ENCODE measurements around the gene CD248. TPM values are rescaled to one million over a fixed set of nuclear protein-coding genes. Genes with fewer than 3 reads are reported as not detected.

Gene CD248
- 0.19 TPM in 1 of 2 replicates, not detected in the other for total RNA-seq

GRCh38 chr11:66316849-66317251, at the start of gene CD248:
CD248 (minus strand) TSS chr11:66317044; CDS start chr11:66317027, 17 bp downstream.

GRCh38 chr11:66347425-66348276, 30.8 kb upstream of the CD248 start, which contains the start of gene B4GAT1:
B4GAT1 (minus strand) TSS chr11:66347629; CDS start chr11:66347545, 84 bp downstream.

DNA sequence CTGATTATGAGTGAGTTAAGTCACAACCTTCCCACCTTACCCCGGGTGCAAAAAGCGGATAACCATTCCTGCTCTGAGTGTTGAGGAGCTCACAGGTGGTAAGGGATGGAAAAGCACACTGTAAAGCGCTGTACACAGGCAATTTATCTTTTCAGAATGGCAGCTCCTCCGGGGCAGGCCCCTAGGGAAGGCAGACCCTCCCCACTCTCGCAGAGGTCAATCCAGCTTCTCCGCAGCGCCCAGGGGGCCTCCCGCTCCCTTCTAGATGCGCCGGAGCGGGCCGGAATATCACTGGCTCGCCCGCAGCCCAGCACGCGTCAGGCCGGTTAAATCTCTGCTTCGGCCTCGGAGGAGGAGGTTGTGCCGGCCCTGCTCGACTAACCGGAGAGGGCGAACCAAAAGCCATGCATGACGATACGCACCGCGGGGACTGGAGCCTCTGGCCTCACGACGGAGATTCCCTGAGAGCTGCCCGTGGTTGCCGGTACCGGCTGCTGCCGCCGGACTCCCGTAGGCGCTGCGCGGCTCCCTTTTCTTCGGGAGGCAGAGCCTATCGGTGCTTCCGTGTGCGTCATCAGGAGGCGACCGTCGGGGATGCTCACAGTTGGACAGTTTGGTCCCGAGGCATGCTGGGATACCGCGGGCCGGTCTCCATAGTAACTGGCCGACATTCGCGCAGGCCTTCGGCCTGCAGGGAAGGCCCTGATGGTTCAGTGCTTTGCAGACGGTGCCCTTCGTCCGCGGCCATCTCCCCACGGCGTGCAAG, 27.9 kb upstream of the CD248 start, which contains the start of gene BRMS1:
BRMS1 (minus strand) TSS at position 555 of the 766 bp plus-strand sequence. CDS start 2,870 bp downstream, outside the sequence.

DNA sequence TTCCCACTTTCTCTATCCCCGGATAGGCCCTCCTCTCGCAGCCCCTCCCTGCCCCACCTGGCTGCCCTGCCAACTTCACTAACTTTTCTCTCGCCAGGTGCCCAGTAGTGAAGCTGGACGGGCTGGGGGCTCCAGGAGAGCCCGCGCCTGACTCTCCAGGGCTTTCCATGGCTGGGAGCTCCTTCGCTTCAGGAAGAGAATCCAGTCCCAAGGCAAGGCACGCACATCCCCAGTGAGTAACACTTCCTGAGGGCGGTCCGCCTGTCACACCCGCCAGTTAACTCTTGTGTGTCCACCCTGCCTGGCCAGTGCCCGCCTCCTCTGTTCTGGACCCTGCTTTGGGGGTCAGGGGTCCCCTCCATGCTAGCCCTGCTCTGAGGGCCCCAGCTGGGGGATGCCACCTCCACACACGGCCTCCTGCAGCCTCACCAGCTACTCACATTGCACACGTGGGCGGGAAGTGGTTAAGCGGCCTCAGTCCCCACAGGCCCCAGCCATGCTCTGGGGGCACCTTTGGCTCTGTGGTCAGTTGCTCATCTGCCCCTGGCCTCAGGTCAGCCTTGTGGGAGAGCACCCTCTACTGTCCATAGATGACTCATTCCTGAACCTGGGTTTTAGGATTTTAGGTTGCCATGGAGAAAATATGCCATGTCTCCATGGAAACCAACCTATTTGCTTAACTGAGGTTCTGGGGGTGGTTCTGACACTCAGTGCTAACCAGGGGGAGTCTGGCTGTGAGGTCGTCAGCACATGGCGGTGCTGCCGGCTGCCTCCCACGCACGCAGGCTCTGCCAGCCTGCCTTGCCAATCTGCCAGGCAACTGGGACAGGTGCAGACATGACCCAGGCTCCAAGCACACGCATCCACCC, 19.6 kb upstream of the CD248 start, which contains the start of gene RIN1:
RIN1 (minus strand) TSS at position 201 of the 869 bp plus-strand sequence; CDS start at position 169, 32 bp downstream.

DNA sequence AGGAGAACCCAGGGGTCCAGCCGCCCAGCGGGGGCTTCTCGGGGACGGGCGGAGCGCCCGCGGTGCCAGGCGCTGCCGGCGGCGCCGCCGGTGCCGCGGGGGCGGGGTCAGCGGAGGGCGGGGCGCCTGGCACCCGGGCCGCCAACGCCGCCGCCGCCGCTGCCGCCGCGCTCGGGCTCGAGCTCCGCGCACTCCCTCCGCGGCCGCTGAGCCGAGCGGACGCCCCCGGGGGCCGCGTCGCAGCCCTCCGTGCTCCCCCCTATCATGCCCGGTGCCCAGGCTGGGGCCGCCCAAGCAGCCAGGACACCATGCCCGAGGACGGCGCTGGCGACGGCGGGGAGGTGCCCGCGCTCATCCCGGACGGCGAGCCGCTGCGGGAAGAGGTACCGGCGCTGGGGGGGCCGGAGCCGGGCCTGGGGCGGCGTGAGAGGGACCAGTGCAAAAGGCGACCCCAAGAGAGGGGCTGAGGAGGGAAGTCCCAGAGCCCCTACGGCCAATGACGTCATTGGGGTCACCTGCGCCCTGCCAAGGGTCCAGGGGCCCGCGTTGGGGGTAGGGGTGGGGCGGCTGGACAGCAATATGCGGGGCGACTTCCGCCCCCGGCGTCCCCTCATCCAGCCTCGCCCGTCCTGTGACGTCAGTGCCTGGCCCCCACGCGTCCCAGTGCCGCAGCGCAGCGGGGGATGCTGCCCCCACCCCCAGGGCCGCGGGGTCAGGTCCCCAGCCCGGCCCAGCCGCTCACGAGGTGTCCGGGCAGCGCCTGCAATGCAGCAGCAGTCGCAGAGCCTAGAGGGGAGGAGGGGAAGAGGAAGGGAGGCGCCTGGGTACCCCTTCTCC, 24.9 kb downstream of the CD248 start, which contains the start of gene TMEM151A:
TMEM151A (plus strand) TSS at position 189 of the 837 bp plus-strand sequence; CDS start at position 309, 120 bp downstream.

GRCh38 chr11:66288671-66289547, 27.9 kb downstream of the CD248 start, which contains the start of gene YIF1A:
YIF1A (minus strand) TSS chr11:66289143; CDS start chr11:66288985, 158 bp downstream.

DNA sequence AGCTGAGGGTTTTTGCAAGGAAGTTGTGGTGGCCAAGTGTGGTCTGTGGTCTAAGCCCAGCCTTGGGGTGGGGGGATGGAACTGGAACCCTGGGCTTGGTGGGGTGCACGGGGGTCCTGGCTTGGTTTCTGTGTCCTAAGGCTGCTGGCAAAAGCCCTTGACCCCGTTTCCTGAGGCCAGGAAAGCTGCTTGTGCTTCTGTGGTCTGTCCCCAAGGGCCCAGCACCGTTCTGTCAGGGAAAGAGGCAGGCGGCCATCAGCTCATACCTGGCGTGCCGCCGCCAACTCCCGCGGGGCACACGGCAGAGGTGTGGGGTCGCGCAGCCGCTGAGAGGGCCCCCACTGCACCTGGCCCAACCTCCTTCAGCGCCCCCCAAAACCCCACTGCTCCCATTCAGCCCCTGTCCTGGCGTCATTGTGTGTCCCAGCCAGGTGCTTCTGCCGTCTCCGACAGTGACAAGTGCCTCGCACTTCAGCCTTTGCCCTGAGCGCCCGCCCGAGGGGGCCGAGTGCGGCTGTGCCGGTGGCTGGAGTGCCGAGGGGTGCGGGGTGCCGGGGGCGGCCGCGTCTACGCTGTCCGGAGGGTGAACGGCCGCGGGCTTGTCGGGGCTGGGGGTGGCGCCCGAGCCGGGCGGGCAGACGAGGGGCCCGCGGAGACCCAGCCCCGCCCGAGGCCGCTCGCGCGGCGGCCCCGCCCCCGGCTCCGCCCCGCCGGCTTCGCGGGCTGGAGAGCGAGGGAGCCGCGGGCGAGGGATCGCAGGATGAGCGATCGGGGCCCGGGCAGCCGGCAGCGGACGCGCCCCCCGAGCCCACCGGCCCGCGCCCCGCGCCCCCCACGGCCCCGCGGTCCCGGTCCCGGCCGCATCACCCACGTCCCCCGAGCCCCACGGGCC, 39.1 kb downstream of the CD248 start, which contains the start of gene CNIH2:
CNIH2 (plus strand) TSS at position 705 of the 892 bp plus-strand sequence. CDS start 282 bp downstream, outside the sequence.

DNA sequence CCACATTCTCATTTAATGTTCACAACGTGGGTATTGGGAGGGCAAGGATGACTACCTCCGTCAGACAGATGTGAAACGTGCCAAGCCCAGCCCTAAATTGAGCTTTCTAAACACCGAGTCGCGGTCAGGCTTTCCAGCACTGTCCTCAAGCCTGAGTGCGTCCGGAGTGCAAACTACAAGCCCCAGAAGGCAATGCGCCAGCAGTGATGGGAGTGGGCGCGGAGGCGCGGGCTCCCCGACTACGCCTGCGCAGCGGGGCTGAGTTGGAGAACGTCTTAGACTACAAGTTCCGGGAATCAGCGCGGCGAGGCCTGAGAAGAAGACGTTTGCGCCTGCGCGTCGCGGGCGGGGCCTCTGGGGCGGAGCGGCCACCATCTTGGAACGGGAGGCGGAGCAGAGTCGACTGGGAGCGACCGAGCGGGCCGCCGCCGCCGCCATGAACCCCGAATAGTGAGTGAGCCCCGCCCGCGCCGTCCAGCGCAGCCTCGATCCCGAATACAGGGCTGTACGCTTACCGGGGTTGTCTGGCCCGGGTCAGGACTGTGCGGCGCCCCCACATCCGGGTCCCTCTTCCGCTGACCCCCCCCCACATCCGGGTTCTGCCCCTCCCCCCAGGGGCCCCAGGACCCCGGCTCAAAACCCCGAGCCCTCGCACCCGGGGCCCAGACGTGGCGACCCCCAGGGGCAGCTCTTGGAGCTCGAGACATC, 48.4 kb downstream of the CD248 start, which contains the start of gene RAB1B:
RAB1B (plus strand) TSS at position 396 of the 708 bp plus-strand sequence; CDS start at position 437, 41 bp downstream.

Other genes starting within 250 kb of the CD248 start
- 32.7 and 47.4 TPM in 2 replicates for gene PACS1, start 246.8 kb downstream of the CD248 start, total RNA-seq
- 22.0 and 22.9 TPM in 2 replicates for gene KLC2, start 59.3 kb downstream of the CD248 start, total RNA-seq
- gene RAB1B, start 48.4 kb downstream of the CD248 start, total RNA-seq, result 165 and 190 TPM in 2 replicates
- 0.33 TPM in 1 of 2 replicates, not detected in the other for gene CNIH2, start 38.9 kb downstream of the CD248 start, total RNA-seq
- 128 and 174 TPM in 2 replicates for gene YIF1A, start 27.9 kb downstream of the CD248 start, total RNA-seq
- not detected in 2 replicates for gene TMEM151A, start 25.1 kb downstream of the CD248 start, total RNA-seq
- 11.8 and 13.3 TPM in 2 replicates for gene RIN1, start 19.4 kb upstream of the CD248 start, total RNA-seq
- 67.6 and 77.5 TPM in 2 replicates for gene BRMS1, start 28.1 kb upstream of the CD248 start, total RNA-seq
- 19.4 and 29.7 TPM in 2 replicates for gene B4GAT1, start 30.6 kb upstream of the CD248 start, total RNA-seq
- 0.65 and 0.67 TPM in 2 replicates for gene SLC29A2, start 54.7 kb upstream of the CD248 start, total RNA-seq
- gene NPAS4, start 104.0 kb upstream of the CD248 start, total RNA-seq, result not detected in 2 replicates
- gene MRPL11, start 121.8 kb upstream of the CD248 start, total RNA-seq, result 41.2 and 49.1 TPM in 2 replicates
- 3.6 and 3.9 TPM in 2 replicates for gene PELI3, start 149.9 kb upstream of the CD248 start, total RNA-seq
- gene DPP3, start 163.4 kb upstream of the CD248 start, total RNA-seq, result 56.0 and 73.5 TPM in 2 replicates
- gene BBS1, start 193.6 kb upstream of the CD248 start, total RNA-seq, result 28.4 and 43.8 TPM in 2 replicates
- 18.4 and 24.2 TPM in 2 replicates for gene ZDHHC24, start 229.0 kb upstream of the CD248 start, total RNA-seq
- 0.19 TPM in 1 of 2 replicates, not detected in the other for gene ACTN3, start 229.9 kb upstream of the CD248 start, total RNA-seq

All from vein endothelial cell (primary cell).